Stimulated activated CD8-positive, alpha-beta memory T cell treated with anti-CD3 and anti-CD28 coated beads, Interleukin-12 subunit alpha, Interleukin-12 subunit beta, amount 100 ng/mL, for 1 hour (primary cell): ENCODE results near the gene NADK2.
A peak's percentile ranks its signal among the peaks of the same experiment; 100 is the strongest.

Source experiments
- DNase-seq: peaks from one replicate; pipeline ENCODE4 v3.0.0-alpha.2; 2020; ENCODE audit warnings: low read depth

NADK2 gene

DNA sequence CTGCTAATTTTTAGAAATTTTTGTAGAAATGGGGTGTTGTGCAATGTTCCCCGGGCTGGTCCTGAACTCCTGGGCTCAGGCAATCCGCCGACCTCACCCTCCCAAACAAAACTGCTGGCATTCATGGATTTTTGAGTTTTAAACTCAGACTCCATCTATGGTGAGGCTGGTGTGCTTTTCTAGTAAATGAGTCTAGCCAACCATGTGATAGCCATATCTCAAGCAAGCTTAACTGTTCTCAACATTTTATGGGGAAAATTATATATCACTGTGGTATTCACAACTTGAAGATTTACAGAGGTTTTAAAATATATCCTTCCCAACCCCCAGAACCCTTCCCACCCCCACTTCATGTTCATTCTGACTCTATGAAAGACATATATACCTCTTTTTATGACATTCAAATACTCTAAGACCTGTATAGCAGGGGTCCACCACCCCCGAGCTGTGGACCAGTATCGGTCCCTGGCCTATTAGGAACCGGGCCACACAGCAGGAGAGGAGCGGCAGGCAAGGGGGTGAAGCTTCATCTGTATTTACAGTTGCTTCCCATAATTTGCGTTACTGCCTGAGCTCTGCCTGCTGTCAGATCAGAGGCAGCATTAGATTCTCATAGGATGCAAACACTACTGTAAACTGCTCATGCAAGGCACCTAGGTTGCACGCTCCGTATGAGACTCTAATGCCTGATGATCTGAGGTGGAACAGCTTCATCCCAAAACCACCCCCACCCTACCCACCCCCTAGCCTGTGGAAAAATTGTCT, 4.5 kb upstream of the NADK2 start:
- no peak for DNase-seq

DNA sequence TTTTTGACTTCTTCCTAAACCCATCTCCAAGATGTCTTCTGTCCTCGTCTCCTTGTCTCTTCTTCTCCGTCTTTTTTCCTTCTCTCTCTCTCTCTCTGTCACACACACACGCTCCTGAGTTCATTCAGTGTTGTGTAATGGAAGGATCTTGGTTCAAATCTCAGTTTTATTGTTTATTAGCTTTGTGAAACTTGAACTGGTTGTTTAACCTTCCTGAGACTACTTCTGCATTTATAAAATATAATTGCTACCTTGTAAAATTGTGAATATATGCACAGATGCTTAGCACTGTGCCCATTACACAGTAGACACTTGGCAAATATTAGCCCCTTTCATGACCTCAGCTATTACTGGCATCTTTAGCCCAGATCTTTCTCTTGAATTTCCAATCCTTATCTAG, 2.4 kb upstream of the NADK2 start:
- no peak for DNase-seq

DNA sequence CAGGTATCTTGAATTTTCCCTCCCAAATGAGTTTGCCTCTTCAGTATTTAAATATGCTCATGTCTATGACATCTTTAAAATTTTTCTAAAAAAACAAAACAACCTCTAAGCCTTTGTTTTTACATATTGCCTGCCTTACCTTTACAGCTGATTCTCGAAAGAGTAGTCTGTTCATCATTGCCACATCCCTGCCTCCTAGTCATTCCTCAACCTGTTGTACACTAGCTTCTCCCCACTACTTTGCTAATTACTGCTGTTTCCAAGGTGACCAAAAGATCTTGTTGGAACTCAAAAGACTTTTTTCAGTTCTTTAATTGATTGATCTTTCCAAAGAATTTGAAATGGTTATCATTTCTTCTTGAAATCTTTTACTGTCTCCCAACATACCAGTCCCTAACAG, 1.9 kb upstream of the NADK2 start:
- no peak for DNase-seq

DNA sequence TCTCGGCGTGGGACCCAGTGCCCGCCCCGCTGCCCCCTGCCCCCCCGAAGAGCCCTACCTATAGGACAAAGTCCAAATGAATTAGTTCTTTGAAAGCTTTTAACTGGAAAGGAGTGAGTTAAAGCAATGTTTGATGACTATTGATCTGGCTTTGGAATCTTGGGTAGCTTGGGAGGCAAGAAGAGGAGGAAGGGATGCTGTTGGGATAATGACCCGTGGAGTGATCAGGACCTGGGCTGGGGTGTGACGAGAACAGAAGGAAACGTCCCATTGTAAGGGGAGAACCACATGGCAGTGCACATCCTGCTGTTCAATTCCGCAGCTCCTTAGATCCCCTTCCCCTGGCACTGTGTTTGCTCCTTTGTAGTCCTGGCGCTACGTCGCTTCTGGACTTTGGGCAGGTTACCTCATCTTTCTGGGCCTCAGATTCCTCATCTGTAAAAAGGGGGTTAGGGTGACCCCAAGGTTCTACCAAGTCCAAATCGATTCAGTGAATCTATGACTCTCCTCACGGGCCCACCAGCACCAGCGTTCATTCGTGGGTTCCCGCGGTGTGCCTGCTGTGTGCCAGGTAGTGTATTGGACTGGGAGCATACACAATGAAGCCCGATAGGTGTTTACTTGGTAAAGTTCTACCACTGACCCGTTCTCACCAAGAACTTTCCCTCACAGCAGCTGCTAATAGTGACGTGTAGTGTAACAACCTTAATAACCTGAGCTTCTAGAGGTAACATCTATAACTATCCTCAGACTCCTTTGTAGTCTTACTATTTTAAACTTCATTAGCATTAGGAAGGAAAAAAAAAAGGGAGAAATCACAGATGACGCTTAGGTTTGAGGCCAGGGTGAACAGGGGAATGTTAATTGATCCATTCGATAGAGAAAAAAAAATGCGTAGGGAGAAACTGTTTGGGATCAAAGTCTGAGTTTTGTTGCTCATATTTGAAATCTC, 1.1 kb upstream of the NADK2 start:
- no peak for DNase-seq

DNA sequence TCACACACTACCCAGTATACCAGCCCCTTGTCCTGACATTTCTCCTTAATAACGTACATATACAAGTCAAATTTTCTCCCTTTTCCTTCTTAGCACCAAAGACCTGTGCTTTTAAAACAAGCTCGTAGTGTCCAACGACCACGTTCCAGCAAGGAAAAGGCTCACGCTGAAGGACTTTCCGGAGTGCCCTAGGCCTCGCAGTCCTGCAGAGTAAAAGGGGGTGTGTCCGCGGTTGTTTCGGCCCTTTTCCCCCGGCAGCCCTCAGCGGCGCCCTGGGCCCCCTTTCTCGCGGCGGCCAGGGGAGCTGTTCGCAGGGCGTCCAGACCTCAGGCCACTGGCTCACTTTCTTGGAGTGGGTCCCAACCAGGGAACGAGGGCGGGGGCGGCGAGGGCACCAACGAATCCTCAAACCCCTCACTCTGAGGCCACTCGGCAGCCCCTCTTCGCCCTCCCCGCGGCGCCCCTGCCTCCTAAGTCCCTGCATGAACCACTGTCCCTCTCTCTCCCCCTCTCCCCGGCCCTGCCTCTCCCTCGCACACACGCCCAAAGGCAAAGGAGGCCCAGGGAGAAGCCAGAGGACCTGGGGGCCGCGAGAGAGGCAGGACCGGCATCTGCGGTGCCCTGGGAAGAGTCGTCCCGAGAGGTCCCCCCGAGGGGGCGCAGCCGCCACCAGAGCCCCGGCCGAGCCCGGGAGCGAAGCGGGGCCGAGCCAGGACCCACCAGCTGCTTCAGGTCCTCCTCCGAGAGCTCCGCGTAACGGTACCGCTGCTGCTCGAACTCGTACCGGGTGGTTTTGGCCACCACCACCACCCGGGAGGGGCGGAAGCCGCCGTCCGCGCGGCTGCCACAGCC, 720 bp downstream of the NADK2 start:
- DNase-seq: peak; percentile 5

DNA sequence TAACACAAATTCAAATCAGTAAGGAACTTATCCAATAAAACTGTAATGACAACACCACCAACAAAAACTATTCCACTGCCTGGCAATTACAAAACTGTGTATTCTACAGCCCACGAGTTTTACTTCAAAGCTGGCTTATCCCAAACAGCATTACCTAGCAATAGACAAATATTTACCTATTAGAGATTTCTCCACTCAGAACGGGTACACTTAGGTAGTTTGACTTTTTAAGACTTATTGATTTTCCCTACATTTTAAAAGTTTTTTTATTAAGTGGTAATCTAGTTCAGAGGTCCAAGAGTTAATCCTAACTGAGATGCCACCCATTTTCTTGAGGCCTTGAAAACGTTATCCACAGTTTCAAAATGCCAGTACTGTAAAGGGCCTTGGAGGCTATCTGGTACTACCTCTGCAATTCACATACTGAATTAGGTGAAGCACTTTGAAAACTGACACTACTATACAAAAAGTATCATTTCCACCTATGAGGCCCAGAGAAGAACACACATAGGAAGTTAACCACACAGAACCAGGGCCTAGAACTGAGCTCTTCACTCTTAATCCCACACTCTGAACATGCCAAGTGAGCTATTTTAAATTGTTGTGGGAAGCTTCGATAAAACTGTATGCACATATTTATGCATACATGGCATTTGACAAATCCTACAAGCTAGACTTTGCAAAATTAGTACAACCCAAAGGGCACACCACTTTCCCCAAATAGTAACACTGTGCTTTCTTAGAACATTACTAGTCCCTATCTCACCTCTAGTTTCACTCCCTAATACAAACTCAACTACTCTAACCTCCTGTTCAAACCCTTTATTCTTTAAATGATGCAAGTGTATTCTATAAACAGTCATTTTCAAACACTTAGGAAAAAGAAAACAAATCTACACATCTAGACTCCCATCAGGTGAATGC, 2.1 kb downstream of the NADK2 start:
- DNase-seq: no peak

DNA sequence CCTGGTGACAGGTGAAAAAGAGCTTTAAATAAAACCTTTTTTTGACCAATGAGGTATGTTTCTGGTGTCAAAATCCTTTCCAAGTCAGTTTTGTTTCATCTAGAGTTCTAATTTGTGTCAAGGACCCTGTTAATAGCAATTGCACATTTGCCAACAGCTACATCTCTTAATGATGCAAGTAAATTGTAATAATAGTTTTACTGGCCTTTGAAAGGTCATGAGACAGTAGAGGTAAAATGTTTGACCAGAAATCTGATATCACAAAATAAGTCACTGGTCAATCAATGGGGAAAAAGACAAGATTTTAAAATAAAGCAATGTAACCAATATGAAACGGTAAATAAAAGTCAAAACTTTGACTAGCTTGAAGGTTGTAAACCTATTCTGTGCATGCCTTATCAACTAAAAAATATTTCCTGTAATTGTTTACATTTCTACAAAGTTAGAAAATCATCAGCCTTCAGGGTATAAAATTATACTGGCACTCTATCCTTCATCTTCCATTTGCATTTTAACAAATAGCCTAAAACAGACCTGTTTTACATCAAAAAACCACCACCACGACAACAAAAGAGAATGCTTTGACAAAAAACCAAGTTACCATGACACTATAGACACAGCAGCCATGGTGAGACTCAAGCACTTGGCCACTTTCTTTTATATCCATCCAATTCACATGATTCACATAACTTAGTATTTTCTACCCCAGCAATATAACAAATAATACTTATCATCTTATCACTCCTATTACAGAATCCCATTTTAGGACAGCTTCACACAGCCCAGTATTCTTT, 3.0 kb downstream of the NADK2 start:
- no peak for DNase-seq

DNA sequence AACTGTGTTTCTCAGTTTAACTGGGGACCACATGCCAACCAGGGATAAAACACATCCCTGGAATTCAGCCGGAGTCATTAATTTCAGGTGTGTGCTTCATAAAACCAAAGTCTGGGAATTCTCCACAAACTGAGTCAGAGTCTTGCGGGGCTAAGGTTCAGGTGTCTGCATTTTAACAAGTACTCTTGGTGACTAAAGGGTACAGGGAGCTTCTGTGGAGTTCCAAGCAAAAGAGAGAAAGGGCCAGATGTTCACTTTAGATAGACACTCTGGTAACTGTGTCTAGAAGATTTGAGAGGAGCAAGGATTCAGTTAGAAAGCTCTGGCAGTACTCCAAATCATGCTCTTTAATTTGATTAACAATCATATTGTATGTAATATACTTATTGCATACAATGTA, 4.0 kb downstream of the NADK2 start:
- no peak for DNase-seq

DNA sequence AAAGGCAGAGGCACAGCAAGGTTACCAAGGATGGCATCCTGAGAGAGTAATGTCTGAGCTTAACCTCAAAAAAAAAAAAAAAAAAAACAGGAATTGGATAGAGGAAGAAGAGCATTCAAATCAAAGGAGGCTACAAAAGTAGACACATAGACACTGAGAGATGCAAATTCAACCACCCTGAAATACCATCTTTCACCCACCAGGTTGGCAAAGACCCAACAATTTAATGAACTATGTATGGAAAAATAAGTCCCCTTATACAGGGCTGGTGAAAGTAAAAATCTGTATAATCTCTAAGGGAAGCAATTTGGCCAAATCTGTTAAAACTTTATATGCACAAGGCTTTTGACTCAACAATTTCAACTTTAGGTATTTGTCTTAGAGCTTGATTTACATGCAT, 4.9 kb downstream of the NADK2 start:
- no peak for DNase-seq

DNA sequence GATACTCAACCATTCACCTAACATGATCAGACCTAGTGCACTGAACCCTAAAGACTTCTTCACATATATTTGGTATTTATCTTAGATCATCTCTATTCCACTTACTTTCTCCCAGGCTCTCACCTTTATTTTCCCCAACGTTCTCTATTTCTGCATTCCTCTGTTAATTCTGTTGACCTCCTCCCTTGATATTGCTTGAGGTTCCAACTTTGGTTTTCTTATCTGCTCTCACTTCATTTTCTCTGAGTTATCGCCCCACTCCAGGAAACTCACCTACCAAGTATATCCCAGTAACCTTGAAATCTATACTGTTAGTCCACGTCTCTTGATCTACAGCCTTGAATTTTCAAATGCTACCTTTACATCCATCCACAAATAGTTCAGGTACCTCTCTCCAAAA, 9.2 kb downstream of the NADK2 start:
- no peak for DNase-seq

DNA sequence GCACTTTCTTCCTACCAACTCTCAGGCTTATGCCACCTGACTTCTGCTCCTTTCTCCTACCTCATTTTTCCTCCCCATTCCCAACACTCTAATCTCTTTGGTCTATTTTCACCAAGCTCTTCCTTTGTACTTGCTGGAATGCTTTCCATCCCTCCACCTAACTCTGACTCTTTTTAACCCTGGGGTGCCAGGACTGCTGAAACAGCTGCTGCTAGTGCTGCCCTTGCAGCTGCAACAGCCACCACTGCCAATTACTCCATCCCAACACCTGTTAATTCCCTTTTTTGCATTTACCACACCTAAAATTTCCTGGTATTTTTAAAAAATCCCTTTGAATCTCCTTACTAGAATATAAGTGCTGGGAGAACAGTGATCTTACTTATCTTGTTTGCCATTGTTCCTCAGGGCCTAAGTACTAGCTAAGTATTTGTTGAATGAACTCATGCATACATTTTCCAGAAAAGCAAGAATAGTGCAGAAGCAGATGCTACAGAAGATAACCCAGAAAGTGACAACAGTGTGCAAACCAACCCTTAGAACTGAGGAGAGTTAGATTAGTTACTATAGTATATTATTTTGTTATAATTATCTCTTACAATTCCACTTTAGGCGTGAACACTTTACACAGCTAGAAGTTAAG, 11.5 kb downstream of the NADK2 start:
- DNase-seq: no peak

DNA sequence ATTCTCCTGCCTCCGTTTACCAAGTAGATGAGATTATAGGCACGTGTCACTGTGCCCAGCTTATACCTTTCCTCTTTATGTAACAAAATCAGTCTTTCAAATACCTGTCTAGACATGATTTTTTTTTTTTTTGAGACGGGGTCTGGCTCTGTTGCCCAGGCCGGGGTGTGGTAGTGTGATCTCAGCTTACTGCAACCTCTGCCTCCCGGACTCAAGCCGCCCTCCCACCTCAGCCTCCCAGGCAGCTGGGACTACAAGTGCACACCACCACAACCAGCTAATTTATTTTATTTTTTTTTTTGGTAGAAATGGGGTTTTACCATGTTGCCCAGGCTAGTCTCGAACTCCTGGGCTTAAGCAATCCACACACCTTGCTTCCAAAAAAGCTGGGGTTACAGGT, 13.2 kb downstream of the NADK2 start:
- DNase-seq: no peak

DNA sequence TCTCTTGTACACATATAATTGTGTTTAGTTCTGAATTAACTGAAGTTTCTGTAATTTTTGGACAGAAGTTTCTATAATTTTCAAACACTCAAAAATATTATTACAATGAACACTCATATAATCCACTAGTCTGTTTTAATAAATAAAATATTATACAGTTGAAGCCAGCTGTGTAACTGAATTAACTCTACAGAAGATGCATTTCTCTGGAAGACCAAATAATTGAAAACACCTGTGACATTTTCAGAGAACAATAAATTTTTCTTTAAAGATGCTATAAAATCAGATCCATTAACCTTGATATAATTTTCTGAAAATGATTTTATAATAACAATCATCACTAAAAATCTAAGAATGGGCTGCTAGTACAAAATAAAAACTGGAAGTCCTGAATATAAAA, 14.7 kb downstream of the NADK2 start:
- no peak for DNase-seq

DNA sequence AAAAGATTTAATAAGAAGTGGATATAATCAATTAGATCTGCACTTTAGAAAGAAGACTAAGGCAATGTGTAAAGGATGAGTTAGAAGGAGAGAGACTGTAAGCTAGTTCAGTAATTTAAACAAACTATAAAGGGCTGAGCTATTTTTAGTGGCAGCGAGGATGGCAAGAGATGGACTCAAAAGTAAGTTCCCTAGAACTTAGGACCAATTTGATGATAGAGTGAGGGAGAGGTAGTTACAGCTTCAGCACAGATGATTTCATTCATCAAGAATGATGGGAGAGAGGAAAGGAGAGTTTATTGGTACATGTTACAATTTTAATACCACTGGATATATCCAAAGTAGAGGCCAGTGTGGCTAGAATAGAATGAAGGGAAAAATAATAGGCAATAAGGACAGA, 19.1 kb downstream of the NADK2 start:
- DNase-seq: no peak

DNA sequence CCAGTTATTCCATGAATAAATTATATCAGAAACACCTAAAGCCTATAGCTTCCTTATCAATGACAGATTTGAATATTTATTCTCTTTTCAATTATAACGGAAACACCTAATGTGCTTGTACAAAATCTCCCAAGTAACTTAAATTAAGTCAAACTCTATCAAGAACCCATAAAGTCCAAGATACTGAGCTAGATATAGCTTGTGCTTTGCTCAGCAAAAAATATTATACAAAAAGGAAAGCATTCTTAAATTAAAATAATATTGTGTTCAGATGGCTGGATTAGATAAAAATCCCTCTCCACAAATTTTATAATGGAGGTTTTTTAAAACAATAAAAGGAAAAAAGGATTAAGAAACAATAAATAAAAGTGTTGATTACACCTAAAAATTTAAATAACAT, 23.7 kb downstream of the NADK2 start:
- no peak for DNase-seq

DNA sequence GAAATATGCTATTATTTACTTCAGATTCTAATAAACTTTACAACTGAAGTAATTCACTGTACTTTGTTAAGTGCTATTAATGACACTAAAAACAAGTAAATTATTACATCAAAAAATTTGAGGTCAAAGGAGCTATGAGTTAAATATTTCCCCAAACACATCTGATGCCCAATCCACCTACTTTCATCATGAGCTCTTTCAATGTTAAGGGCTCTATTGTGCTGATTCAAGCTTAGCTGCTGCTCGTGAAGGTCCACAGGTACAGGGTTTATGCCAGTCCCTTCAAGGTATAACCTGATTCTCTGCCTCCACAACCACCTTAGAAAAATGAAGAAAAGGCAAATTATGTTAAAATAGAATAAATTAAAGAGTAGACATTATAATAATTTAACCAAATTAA, 24.2 kb downstream of the NADK2 start:
- no peak for DNase-seq

DNA sequence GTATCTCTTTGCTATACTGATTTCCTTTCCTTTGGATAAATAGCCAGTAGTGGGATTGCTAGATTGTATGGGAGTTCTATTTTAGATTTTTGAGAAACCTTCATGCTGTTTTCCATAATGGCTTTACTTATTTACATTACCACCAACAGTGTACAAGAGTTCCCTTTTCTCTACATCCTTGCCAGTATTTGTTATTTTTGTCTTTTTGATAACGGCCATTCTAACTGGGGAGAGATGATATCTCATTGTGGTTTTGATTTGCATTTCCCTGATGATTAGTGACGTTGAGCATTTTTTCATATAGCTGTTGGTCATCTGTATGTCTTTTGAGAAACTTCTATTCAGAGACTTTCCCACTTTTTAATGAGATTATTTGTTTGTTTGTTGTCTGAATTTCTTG, 25.8 kb downstream of the NADK2 start:
- DNase-seq: no peak

DNA sequence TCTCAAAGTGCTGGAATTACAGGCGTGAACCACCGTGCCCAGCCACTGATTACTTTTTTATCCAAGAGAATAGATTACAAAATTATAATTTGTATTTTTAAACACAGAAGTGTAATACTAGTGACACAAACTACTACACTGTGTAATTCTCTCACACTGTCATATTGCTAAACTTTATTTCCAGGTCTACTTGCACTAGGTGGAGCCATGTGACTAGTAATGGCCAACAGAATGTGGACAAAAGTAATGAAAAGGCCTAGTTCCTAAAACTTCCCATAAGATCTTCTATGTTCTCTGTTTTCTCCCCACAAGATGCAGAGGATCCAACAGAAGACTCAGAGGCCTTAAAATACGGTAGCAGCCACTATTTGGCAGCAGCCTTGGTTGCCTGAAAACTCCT, 27.3 kb downstream of the NADK2 start:
- no peak for DNase-seq

DNA sequence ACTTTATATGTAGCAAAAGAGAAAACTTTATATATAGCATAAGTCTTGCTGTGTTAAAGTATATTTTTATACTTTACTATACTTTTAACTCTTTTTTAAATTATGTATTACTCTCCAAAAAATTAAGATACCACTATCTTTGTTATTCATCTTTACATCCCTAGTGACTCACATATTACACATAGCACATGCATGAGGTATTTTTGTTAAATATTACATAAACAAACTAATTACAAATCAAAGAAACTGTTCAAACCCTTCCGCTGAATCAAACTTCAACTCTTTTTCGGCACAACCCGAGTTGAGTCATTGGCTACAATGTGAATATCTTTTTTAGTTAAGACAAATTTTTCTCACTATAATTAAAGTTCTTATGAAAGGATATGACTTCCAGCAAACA, 32.1 kb downstream of the NADK2 start:
- DNase-seq: no peak

DNA sequence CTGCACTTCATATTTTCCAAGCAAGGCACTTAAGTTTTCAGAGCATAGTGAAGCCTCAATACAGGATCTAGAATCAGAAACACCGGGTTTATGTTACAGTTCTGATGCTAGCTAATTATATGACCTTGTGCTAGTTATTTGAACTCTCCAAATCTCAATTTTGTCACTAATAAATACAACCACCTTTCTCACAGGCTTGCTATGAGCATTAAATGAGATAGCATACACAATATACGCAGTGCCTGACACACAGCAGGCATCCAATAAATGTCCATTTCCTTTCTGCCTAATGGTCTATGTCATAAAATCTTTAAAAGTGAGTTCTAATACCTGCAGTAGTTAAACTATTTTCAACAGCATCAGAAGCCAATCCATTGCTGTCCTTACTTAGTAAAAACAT, 32.9 kb downstream of the NADK2 start:
- no peak for DNase-seq
